RKO (cell line): ENCODE measurements around the gene NUBPL.
"Not testable (repeated sequence)": the region's sequence is repeated elsewhere in the genome, so short reads cannot be mapped to it uniquely, and the experiment has no call there.

ENCODE experiments used
- DNase-seq: peaks from one replicate; pipeline ENCODE4 v3.0.0-alpha.2; 2016; ENCODE audit warnings: low spot score

NUBPL gene

GRCh38 chr14:31877255-31877798 is 316.1 kb downstream of the NUBPL start:
- DNase-seq = no peak

- DNase-seq = no peak
These were observed 318.6 kb downstream of the NUBPL start for GRCh38 chr14:31879661-31880348.

GRCh38 chr14:31880935-31881334 is 319.7 kb downstream of the NUBPL start:
- peak; percentile 47 for DNase-seq

- DNase-seq = no peak
These were observed 320.5 kb downstream of the NUBPL start for GRCh38 chr14:31881531-31882310.

GRCh38 chr14:31884238-31884637 is 323.0 kb downstream of the NUBPL start:
- no peak for DNase-seq

GRCh38 chr14:31884776-31885379 is 323.7 kb downstream of the NUBPL start:
- peak; percentile 29 for DNase-seq

GRCh38 chr14:31886156-31886835 is 325.1 kb downstream of the NUBPL start:
- no peak for DNase-seq

GRCh38 chr14:31887929-31888580 is 326.9 kb downstream of the NUBPL start:
- DNase-seq = no peak

- no peak for DNase-seq
These were observed 328.1 kb downstream of the NUBPL start for GRCh38 chr14:31889297-31889696.

- not testable (repeated sequence) for DNase-seq
These were observed 329.0 kb downstream of the NUBPL start for GRCh38 chr14:31890202-31890601.

GRCh38 chr14:31893221-31893757 is 332.1 kb downstream of the NUBPL start:
- no peak for DNase-seq

GRCh38 chr14:31894351-31894750 is 333.1 kb downstream of the NUBPL start:
- no peak for DNase-seq

- peak; percentile 9 for DNase-seq
These were observed 334.0 kb downstream of the NUBPL start for GRCh38 chr14:31895206-31895605.

GRCh38 chr14:31895646-31896045 is 334.4 kb downstream of the NUBPL start:
- no peak for DNase-seq

GRCh38 chr14:31897581-31898186 is 336.5 kb downstream of the NUBPL start:
- DNase-seq = no peak

- DNase-seq = no peak
These were observed 337.8 kb downstream of the NUBPL start for GRCh38 chr14:31898838-31899528.

- no peak for DNase-seq
These were observed 340.8 kb downstream of the NUBPL start for GRCh38 chr14:31902002-31902401.

GRCh38 chr14:31902945-31903646 is 341.9 kb downstream of the NUBPL start:
- no peak for DNase-seq

GRCh38 chr14:31909977-31910376 is 348.8 kb downstream of the NUBPL start:
- no peak for DNase-seq
